Spleen (tissue), 7 donors: ENCODE data around the gene CD69.

Source experiments
- CTCF ChIP-seq, 11 experiments: fragments of 200-600 bp in 7 of 11; fragments of 450-650 bp in 4 of 11; sonication (generic) in 4 of 11; IDR thresholded peaks in 8 of 11; conservative IDR thresholded peaks in 3 of 11; 1 replicate in 7 of 11; 2 replicates in 4 of 11; pipeline versions ENCODE4 v1.4.0 to v1.8.0; 2016 to 2021; ENCODE audit warnings: antibody characterized with exemption in 11 of 11, inconsistent platforms in 4 of 11, mild to moderate bottlenecking in 1 of 11
- POLR2A ChIP-seq, 3 donors: fragments of 450-650 bp; IDR thresholded peaks; one replicate each; pipeline ENCODE4 v1.5.1; 2017; ENCODE audit warnings: antibody characterized with exemption in 3 of 3, mild to moderate bottlenecking in 1 of 3
- donor health status: DM: no; HTN: no; CAD: no; lungs with moderate emphysema.
- donor health status: DM: no; HTN: no; CAD: no.
- donor health status: DM: no; HTN: no; CAD: no.

GRCh38 chr12:9793779-9794395 is 33.2 kb upstream of the CD69 start:
- no peak for TF ChIP-seq POLR2A (IDR thresholded peaks at IDR 0.05)
- no peak for TF ChIP-seq CTCF (IDR thresholded peaks at IDR 0.05 in 8 of 11, conservative IDR thresholded peaks at IDR 0.05 in 3 of 11)
